ENCODE data around the gene ACAP2.
"Not testable (repeated sequence)": the region's sequence is repeated elsewhere in the genome, so short reads cannot be mapped to it uniquely, and the experiment has no call there.

ACAP2 gene

DNA sequence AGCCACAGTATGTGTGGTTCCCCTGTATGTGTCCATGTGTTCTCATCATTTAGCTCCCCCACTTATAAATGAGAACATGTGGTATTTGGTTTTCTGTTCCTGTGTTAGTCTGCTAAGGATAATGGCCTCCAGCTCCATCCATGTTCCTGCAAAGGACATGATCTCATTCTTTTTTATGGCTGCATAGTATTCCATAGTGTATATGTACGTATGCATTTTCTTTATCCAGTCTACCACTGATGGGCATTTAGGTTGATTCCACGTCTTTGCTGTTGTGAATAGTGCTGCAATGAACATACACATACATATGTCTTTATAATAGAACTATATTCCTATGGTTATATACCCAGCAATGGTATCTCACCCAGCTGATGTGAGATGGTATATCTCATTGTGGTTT, 88.8 kb downstream of the ACAP2 start:
- not testable (repeated sequence) for H2AK5ac ChIP-seq (ENCODE audit: low read length, severe bottlenecking); H4K8ac ChIP-seq (ENCODE audit: low read length); H3K23ac ChIP-seq (ENCODE audit: low read length in 2 of 2); H3K4me2 ChIP-seq (ENCODE audit: low read length, poor library complexity, severe bottlenecking); H3K4me1 ChIP-seq (ENCODE audit: control insufficient read depth, insufficient read depth, low read depth, low read length); H2AFZ ChIP-seq (ENCODE audit: low read depth, low read length); H3K27ac ChIP-seq (ENCODE audit: low read length, poor library complexity, severe bottlenecking); H3K18ac ChIP-seq (ENCODE audit: low read depth in 1 of 2, low read length in 2 of 2); H4K91ac ChIP-seq (ENCODE audit: low read length); H3K14ac ChIP-seq (ENCODE audit: low read length in 2 of 2); H3K9me3 ChIP-seq (ENCODE audit: control insufficient read depth, low read length); H3K4ac ChIP-seq (ENCODE audit: low read depth in 1 of 2, low read length in 2 of 2); DNase-seq; H2BK5ac ChIP-seq (ENCODE audit: low read depth, low read length, poor library complexity, severe bottlenecking); H2BK15ac ChIP-seq (ENCODE audit: low read depth, poor library complexity, severe bottlenecking); H2BK12ac ChIP-seq (ENCODE audit: low read length in 2 of 2); H2BK120ac ChIP-seq (ENCODE audit: low read depth, low read length); H3K27me3 ChIP-seq (ENCODE audit: control insufficient read depth in 1 of 2, insufficient read depth in 1 of 2, low read length in 2 of 2); H3K4me3 ChIP-seq (ENCODE audit: insufficient read depth in 1 of 2, low read depth in 1 of 2, low read length in 2 of 2); H3K9ac ChIP-seq (ENCODE audit: low read length)
- WGBS = 83% methylated on average over 1 of the region's 2 CpGs
- peaks cover 15 to 21% of the 10 kb centered on the region in 2 experiments for H3K36me3 ChIP-seq (ENCODE audit: control insufficient read depth in 1 of 2, insufficient read depth in 2 of 2, low read depth in 1 of 2, low read length in 2 of 2)
- peaks cover 31% of the 10 kb centered on the region for H3K79me1 ChIP-seq (replicated peaks; ENCODE audit: low read length, poor library complexity, severe bottlenecking)

DNA sequence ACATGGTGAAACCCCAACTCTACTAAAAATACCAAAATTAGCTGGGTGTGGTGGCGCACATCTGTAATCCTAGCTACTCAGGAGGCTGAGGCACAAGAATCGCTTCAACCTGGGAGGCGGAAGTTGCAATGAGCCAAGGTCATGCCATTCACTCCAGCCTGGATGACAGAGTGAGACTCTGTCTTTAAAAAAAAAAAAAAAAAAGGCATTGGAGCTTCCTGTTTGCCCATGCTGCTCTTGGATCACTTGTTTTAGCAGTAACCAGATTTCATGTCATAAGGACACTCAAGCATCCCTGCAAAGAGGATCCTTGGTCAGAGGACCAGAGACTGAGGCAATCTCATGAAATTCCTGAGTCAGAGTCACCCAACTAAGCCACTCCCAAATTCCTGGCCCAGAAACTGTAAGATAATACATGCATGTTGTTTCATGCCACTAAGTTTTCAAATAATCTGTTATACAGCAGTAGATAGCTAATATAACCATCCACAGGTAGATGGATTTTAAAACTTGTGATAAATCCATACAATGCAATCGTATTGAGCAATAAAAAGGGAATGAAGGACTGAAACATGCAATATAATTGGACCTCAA, 89.8 kb downstream of the ACAP2 start:
- Histone ChIP-seq H3K14ac (ENCODE audit: low read length in 2 of 2) (no peak overlapping the region), H2BK15ac (ENCODE audit: low read depth, poor library complexity, severe bottlenecking) (no peak overlapping the region), H4K8ac (ENCODE audit: low read length) (no peak overlapping the region), H3K9ac (ENCODE audit: low read length) (peak overlapping the region; percentile 9), H4K91ac (ENCODE audit: low read length) (no peak overlapping the region), H3K4me3 (ENCODE audit: insufficient read depth in 1 of 2, low read depth in 1 of 2, low read length in 2 of 2) (no peak overlapping the region), H3K9me3 (ENCODE audit: control insufficient read depth, low read length) (no peaks in the 10 kb centered on the region), H3K23ac (ENCODE audit: low read length in 2 of 2) (no peak overlapping the region), H2BK120ac (ENCODE audit: low read depth, low read length) (no peak overlapping the region), H2AFZ (ENCODE audit: low read depth, low read length) (no peak overlapping the region), H2BK12ac (ENCODE audit: low read length in 2 of 2) (no peak overlapping the region), H3K18ac (ENCODE audit: low read depth in 1 of 2, low read length in 2 of 2) (no peak overlapping the region), H3K4me1 (ENCODE audit: control insufficient read depth, insufficient read depth, low read depth, low read length) (no peaks in the 10 kb centered on the region), H3K79me1 (replicated peaks; ENCODE audit: low read length, poor library complexity, severe bottlenecking) (peaks cover 30% of the 10 kb centered on the region), H3K4ac (ENCODE audit: low read depth in 1 of 2, low read length in 2 of 2) (no peak overlapping the region), H3K36me3 (ENCODE audit: control insufficient read depth in 1 of 2, insufficient read depth in 2 of 2, low read depth in 1 of 2, low read length in 2 of 2) (peaks cover 15 to 25% of the 10 kb centered on the region in 2 experiments), H3K27ac (ENCODE audit: low read length, poor library complexity, severe bottlenecking) (no peak overlapping the region), H2BK5ac (ENCODE audit: low read depth, low read length, poor library complexity, severe bottlenecking) (no peak overlapping the region), H2AK5ac (ENCODE audit: low read length, severe bottlenecking) (no peak overlapping the region), H3K27me3 (ENCODE audit: control insufficient read depth in 1 of 2, insufficient read depth in 1 of 2, low read length in 2 of 2) (no peaks in the 10 kb centered on the region), H3K4me2 (ENCODE audit: low read length, poor library complexity, severe bottlenecking) (no peak overlapping the region)
- 100% methylated on average over 3 of the region's 4 CpGs for WGBS
- DNase-seq = peak; percentile 88

DNA sequence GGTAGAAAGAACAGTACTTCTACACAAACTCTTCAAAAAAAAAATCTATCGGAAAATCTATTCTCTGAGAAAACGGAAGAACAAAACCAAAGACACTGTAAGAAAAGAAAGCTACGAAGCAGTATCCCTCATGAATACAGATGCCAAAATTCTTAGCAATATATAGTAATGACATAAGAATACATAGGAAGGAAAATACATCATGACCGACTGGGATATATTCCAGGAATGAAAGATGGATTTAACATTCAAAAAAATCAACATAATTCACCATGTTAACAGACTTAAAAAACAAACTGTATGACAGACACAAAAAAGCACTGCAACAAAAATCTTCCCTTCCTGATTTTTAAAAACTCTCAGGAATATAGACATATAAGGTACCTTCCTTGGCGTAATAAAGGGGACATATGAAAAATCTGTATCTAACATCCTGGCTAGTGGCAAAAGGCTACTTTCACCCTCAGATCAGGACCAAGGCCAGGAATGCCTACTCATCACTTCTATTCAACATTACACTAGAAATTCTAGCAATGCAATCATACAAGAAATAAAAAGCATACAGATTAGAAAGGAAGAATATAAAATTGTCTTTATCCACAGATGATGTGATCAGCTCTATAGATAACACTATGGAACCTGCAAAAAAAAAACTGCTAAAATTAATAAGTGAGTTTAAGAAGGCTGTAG, 94.2 kb downstream of the ACAP2 start:
- Histone ChIP-seq H3K14ac (ENCODE audit: low read length in 2 of 2) (no peak overlapping the region), H2BK15ac (ENCODE audit: low read depth, poor library complexity, severe bottlenecking) (no peak overlapping the region), H3K18ac (ENCODE audit: low read depth in 1 of 2, low read length in 2 of 2) (no peak overlapping the region), H2BK12ac (ENCODE audit: low read length in 2 of 2) (no peak overlapping the region), H4K91ac (ENCODE audit: low read length) (no peak overlapping the region), H3K27ac (ENCODE audit: low read length, poor library complexity, severe bottlenecking) (no peak overlapping the region), H3K4me1 (ENCODE audit: control insufficient read depth, insufficient read depth, low read depth, low read length) (no peaks in the 10 kb centered on the region), H3K9ac (ENCODE audit: low read length) (no peak overlapping the region), H3K79me1 (replicated peaks; ENCODE audit: low read length, poor library complexity, severe bottlenecking) (peaks cover 12% of the 10 kb centered on the region), H3K4ac (ENCODE audit: low read depth in 1 of 2, low read length in 2 of 2) (no peak overlapping the region), H3K9me3 (ENCODE audit: control insufficient read depth, low read length) (no peaks in the 10 kb centered on the region), H3K4me3 (ENCODE audit: insufficient read depth in 1 of 2, low read depth in 1 of 2, low read length in 2 of 2) (no peak overlapping the region), H2BK120ac (ENCODE audit: low read depth, low read length) (no peak overlapping the region), H3K23ac (ENCODE audit: low read length in 2 of 2) (no peak overlapping the region), H2AK5ac (ENCODE audit: low read length, severe bottlenecking) (no peak overlapping the region), H4K8ac (ENCODE audit: low read length) (no peak overlapping the region), H3K36me3 (ENCODE audit: control insufficient read depth in 1 of 2, insufficient read depth in 2 of 2, low read depth in 1 of 2, low read length in 2 of 2) (peaks cover 2 to 20% of the 10 kb centered on the region in 2 experiments), H3K27me3 (ENCODE audit: control insufficient read depth in 1 of 2, insufficient read depth in 1 of 2, low read length in 2 of 2) (no peaks in the 10 kb centered on the region), H2BK5ac (ENCODE audit: low read depth, low read length, poor library complexity, severe bottlenecking) (no peak overlapping the region), H3K4me2 (ENCODE audit: low read length, poor library complexity, severe bottlenecking) (no peak overlapping the region), H2AFZ (ENCODE audit: low read depth, low read length) (no peak overlapping the region)
- 100% methylated on average over 3 of the region's 5 CpGs for WGBS
- no peak for DNase-seq

DNA sequence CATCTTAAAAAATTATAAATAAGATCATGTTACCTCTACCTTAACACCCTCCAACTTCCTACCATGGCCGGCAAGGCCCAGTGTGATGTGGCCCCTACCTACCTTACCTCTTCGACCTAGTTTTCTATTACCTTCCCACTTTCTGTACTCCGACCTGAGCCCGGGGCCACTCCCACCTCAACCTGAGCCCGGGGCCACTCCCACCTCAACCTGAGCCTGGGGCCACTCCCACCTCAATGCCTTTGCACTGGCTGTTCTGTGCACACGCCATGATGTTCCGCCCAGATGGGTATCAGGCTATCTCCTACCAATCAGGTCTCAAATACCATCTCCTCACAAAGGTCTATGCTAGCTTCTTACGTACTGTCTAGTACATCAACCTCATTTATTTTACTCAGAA, 105.1 kb downstream of the ACAP2 start:
- H2BK5ac ChIP-seq (ENCODE audit: low read depth, low read length, poor library complexity, severe bottlenecking) = no peak overlapping the region
- H4K91ac ChIP-seq (ENCODE audit: low read length) = no peak overlapping the region
- no peak overlapping the region for H3K27ac ChIP-seq (ENCODE audit: low read length, poor library complexity, severe bottlenecking)
- H3K4me2 ChIP-seq (ENCODE audit: low read length, poor library complexity, severe bottlenecking) = no peak overlapping the region
- WGBS = 98% methylated on average over 8 of the region's 8 CpGs
- no peak overlapping the region for H3K4ac ChIP-seq (ENCODE audit: low read depth in 1 of 2, low read length in 2 of 2)
- no peak overlapping the region for H2BK12ac ChIP-seq (ENCODE audit: low read length in 2 of 2)
- peaks cover 10% of the 10 kb centered on the region for H3K79me1 ChIP-seq (replicated peaks; ENCODE audit: low read length, poor library complexity, severe bottlenecking)
- no peak overlapping the region for H3K9ac ChIP-seq (ENCODE audit: low read length)
- no peaks in the 10 kb centered on the region for H3K27me3 ChIP-seq (ENCODE audit: control insufficient read depth in 1 of 2, insufficient read depth in 1 of 2, low read length in 2 of 2)
- no peaks in the 10 kb centered on the region for H3K4me1 ChIP-seq (ENCODE audit: control insufficient read depth, insufficient read depth, low read depth, low read length)
- H3K14ac ChIP-seq (ENCODE audit: low read length in 2 of 2) = no peak overlapping the region
- no peak overlapping the region for H3K4me3 ChIP-seq (ENCODE audit: insufficient read depth in 1 of 2, low read depth in 1 of 2, low read length in 2 of 2)
- no peaks in the 10 kb centered on the region for H3K9me3 ChIP-seq (ENCODE audit: control insufficient read depth, low read length)
- H4K8ac ChIP-seq (ENCODE audit: low read length) = no peak overlapping the region
- no peak overlapping the region for H2AK5ac ChIP-seq (ENCODE audit: low read length, severe bottlenecking)
- H3K36me3 ChIP-seq (ENCODE audit: control insufficient read depth in 1 of 2, insufficient read depth in 2 of 2, low read depth in 1 of 2, low read length in 2 of 2) = peaks cover 6 to 55% of the 10 kb centered on the region in 2 experiments
- no peak for DNase-seq
- H3K18ac ChIP-seq (ENCODE audit: low read depth in 1 of 2, low read length in 2 of 2) = no peak overlapping the region
- no peak overlapping the region for H2AFZ ChIP-seq (ENCODE audit: low read depth, low read length)
- no peak overlapping the region for H3K23ac ChIP-seq (ENCODE audit: low read length in 2 of 2)
- H2BK15ac ChIP-seq (ENCODE audit: low read depth, poor library complexity, severe bottlenecking) = no peak overlapping the region
- H2BK120ac ChIP-seq (ENCODE audit: low read depth, low read length) = no peak overlapping the region

Measured in mesenchymal stem cell (in vitro differentiated cells and primary cell).